Heart right ventricle (tissue), 16 donors: ENCODE results near the gene C1orf167. TPM values are rescaled to one million over a fixed set of nuclear protein-coding genes. Genes with fewer than 3 reads are reported as not detected.

Source experiments
- ATAC-seq, 8 donors: fragments of 200-7000 bp; cut with Tn5 transposase; one replicate each; pipeline ENCODE4 v1.9.1; 2020; ENCODE audit warnings: mild to moderate bottlenecking in 8 of 8, moderate library complexity in 8 of 8, moderate number of reproducible peaks in 1 of 8
- DNase-seq, 2 donors: peaks; one replicate each; pipeline ENCODE4 v3.0.0-alpha.2; 2020
- H3K27ac ChIP-seq, 10 donors: fragments of 200-600 bp; sonication (generic) in 2 of 10; one replicate each; pipeline versions ENCODE4 v1.5.0 to v1.8.0; 2020 to 2022; ENCODE audit warnings: mild to moderate bottlenecking in 3 of 10
- H3K27me3 ChIP-seq, 7 donors: fragments of 200-600 bp; one replicate each; pipeline ENCODE4 v1.8.0; 2021 to 2022; ENCODE audit warnings: mild to moderate bottlenecking in 2 of 7
- H3K36me3 ChIP-seq, 9 donors: fragments of 200-600 bp; sonication (generic) in 1 of 9; one replicate each; pipeline versions ENCODE4 v1.5.0 to v1.8.0; 2020 to 2022; ENCODE audit warnings: mild to moderate bottlenecking in 2 of 9
- H3K4me1 ChIP-seq, 9 donors: fragments of 200-600 bp; sonication (generic) in 1 of 9; one replicate each; pipeline versions ENCODE4 v1.5.0 to v1.8.0; 2020 to 2022; ENCODE audit warnings: mild to moderate bottlenecking in 4 of 9
- H3K4me3 ChIP-seq, 10 donors: fragments of 200-600 bp; sonication (generic) in 2 of 10; one replicate each; pipeline versions ENCODE4 v1.5.0 to v1.8.0; 2020 to 2022; ENCODE audit warnings: mild to moderate bottlenecking in 7 of 10, moderate library complexity in 2 of 10
- H3K9me3 ChIP-seq, 11 donors: fragments of 200-600 bp in 10 of 11; sonication (generic) in 2 of 11; one replicate each; pipeline versions ENCODE4 v1.5.0 to v1.8.0; 2013 to 2022; ENCODE audit warnings: mild to moderate bottlenecking in 2 of 11, control low read depth in 1 of 11, moderate library complexity in 1 of 11
- WGBS, 2 donors: extraction: QIAGEN DNeasy Blood & Tissue Kit; methylation state at CpG; one replicate each; pipeline ENCODE4 v1.1.7; 2013; ENCODE audit warnings: inconsistent platforms in 1 of 2; 5-methylcytosine and 5-hydroxymethylcytosine counted together
- intact Hi-C, 10 donors: fragments of 100-400 bp; cut with DNase I; formaldehyde crosslinking; loops; one replicate each; pipeline versions ENCODE4 v1.11.1 to v1.14.2; 2022
- polyA plus RNA-seq, 2 donors: library from polyadenylated mRNA; stranded (reverse); fragments of 200-250 nt; gene quantifications; one replicate each; pipeline ENCODE4 v1.2.3, GENCODE V29; 2013
- total RNA-seq, 10 donors: library from RNA; stranded (reverse); fragmentation: NEBNext Ultra II Directional in 3 of 10; extraction: Animal tissue kit (Norgen Biotek cat#: 25700) in 3 of 10; gene quantifications; one replicate each; pipeline versions ENCODE4 v1.2.1 to v1.2.4, GENCODE V29; 2021 to 2023
- TF ChIP-seq, protein P1 (sequence below), 9 donors: fragments of 200-600 bp; sonication (generic) in 2 of 9; IDR thresholded peaks; one replicate each; pipeline versions ENCODE4 v1.5.0 to v1.8.0; 2021 to 2022; ENCODE audit warnings: antibody characterized with exemption in 9 of 9, mild to moderate bottlenecking in 5 of 9, moderate library complexity in 1 of 9
- donor health status: Arrhythmogenic right ventricular cardiomyopathy.
- donor health status: ischemic (EF 13 %, LVEDD 7.1; RV severe dilation, severe dysfunction).
- donor health status: healthy with polysubstance abuse.
- donor health status: DM: no; HTN: yes; CAD: no.
- donor health status: DM: no; HTN: no; CAD: no.
- donor health status: ischemic (EF 25% LVEDD 6.9; RV normal size, moderate dysfunction).
- donor health status: ischemic (EF 25% LVEDD 5.7; RV mildly dilated, moderate dysfunction).
- donor health status: healthy.
- donor health status: DM: yes; HTN: yes; CAD: no.
- donor health status: Ischemic cardiomyopathy.
- donor health status: ischemic (EF 35%, LVEDD 5.7; RV mildly dilated, moderate dysfunction).
- donor health status: nonischemic (EF 11% LVEDD 7.7; RV severe dilation, severe dysfunction).
- donor health status: DM: yes; HTN: yes; CAD: no.
- donor health status: PGD.
- donor health status: ischemic (EF 29% LVEDD 5.4; RV normal size, mild dysfunction).
- donor health status: nonischemic (EF 23%, LVEDD 6.1; RV moderate dilation, normal function).

Gene C1orf167
- total and polyA plus RNA-seq, 12 donors: 2.4 to 12.8 (median 5.7) TPM

DNA sequence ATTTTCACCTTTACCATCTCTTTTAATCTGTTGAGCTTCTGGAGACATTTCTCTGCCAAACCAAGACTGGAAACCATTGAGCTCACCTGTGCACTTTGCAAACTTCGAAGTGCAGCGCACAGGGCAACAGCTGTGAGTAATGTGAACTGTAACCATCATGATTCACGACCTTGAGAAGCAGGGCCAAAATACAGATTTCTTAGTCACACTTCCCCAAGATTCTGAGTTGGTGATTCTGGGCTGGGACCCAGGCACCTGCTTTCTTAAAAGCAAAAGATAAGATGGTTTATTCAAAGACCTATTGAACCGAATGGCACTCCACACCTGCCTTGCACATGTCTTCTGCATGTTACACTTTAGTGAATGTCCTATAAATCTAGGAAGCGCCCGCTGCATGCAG, 15.9 kb upstream of the C1orf167 start:
- DNase-seq (no peak), ATAC-seq (no peak)
- no peaks in the 10 kb centered on the region for H3K9me3 ChIP-seq
- intact Hi-C loops: loop anchor here in 1 of 10 donors (10.0 kb wide), 1 partner anchor 69 kb away; no protein-coding TSS in a partner anchor
- TF ChIP-seq, protein P1, sequence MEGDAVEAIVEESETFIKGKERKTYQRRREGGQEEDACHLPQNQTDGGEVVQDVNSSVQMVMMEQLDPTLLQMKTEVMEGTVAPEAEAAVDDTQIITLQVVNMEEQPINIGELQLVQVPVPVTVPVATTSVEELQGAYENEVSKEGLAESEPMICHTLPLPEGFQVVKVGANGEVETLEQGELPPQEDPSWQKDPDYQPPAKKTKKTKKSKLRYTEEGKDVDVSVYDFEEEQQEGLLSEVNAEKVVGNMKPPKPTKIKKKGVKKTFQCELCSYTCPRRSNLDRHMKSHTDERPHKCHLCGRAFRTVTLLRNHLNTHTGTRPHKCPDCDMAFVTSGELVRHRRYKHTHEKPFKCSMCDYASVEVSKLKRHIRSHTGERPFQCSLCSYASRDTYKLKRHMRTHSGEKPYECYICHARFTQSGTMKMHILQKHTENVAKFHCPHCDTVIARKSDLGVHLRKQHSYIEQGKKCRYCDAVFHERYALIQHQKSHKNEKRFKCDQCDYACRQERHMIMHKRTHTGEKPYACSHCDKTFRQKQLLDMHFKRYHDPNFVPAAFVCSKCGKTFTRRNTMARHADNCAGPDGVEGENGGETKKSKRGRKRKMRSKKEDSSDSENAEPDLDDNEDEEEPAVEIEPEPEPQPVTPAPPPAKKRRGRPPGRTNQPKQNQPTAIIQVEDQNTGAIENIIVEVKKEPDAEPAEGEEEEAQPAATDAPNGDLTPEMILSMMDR (IDR thresholded peaks at IDR 0.05): no peak
- H3K27ac ChIP-seq: no peak overlapping the region
- peaks cover 0 to 72% (median 8%) of the 10 kb centered on the region in 9 donors for H3K36me3 ChIP-seq
- WGBS, 2 donors: 89 to 90% methylated on average over 6 of the region's 6 CpGs
- H3K4me3 ChIP-seq: no peak overlapping the region
- H3K4me1 ChIP-seq: peaks cover 0 to 36% (median 12%) of the 10 kb centered on the region in 9 donors
- no peaks in the 10 kb centered on the region for H3K27me3 ChIP-seq

DNA sequence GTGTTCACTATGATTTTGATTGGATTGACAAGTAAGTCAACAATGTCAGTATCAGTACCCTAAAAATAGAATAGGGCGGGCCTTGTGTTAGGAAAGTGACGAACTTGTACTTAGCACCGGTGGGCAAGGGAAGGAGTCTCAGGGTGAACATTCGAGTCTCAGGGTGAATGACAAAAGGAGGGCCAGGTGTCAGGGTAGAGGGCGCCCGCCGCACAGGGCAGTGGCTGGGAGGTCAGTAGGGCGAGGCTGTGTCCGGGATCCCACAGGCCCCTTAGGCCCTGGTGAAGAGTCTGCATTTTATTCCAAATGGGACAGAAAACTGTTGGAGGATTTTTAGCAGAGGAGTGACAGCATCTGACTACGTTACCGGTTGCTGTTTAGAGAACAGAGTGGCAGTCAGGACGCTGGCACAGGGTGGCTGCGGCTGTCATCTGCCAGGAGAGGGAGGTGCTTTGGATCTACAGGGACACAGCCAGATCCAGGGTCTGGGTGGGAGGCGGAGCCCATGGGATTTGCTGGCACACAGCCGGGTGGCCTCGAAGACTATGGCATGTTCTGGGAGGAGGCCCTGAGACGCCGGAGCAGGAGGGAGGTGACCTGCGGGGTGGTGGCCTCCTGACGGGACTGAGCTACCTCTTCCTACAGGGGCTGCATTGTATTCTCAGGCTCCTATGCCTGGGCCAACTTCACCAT, 15.1 kb upstream of the C1orf167 start:
- H3K4me3 ChIP-seq: no peak overlapping the region
- DNase-seq (peak; percentile 37 to 46), ATAC-seq (peak in 7 of 8 donors; percentile 39 to 75 (median 54))
- peaks cover 0 to 74% (median 8%) of the 10 kb centered on the region in 9 donors for H3K36me3 ChIP-seq
- H3K27me3 ChIP-seq: no peaks in the 10 kb centered on the region
- WGBS, 2 donors: 63 to 67% methylated on average over 20 of the region's 20 CpGs
- TF ChIP-seq, protein P1 (IDR thresholded peaks at IDR 0.05): peak in 1 of 9 donors; percentile 5
- no peaks in the 10 kb centered on the region for H3K9me3 ChIP-seq
- intact Hi-C loops: loop anchor here in 1 of 10 donors (10.0 kb wide), 1 partner anchor 68 kb away; no protein-coding TSS in a partner anchor
- peaks cover 0 to 28% (median 12%) of the 10 kb centered on the region in 9 donors for H3K4me1 ChIP-seq
- H3K27ac ChIP-seq: peak overlapping the region in 7 of 10 donors; percentile 15 to 76 (median 49)

DNA sequence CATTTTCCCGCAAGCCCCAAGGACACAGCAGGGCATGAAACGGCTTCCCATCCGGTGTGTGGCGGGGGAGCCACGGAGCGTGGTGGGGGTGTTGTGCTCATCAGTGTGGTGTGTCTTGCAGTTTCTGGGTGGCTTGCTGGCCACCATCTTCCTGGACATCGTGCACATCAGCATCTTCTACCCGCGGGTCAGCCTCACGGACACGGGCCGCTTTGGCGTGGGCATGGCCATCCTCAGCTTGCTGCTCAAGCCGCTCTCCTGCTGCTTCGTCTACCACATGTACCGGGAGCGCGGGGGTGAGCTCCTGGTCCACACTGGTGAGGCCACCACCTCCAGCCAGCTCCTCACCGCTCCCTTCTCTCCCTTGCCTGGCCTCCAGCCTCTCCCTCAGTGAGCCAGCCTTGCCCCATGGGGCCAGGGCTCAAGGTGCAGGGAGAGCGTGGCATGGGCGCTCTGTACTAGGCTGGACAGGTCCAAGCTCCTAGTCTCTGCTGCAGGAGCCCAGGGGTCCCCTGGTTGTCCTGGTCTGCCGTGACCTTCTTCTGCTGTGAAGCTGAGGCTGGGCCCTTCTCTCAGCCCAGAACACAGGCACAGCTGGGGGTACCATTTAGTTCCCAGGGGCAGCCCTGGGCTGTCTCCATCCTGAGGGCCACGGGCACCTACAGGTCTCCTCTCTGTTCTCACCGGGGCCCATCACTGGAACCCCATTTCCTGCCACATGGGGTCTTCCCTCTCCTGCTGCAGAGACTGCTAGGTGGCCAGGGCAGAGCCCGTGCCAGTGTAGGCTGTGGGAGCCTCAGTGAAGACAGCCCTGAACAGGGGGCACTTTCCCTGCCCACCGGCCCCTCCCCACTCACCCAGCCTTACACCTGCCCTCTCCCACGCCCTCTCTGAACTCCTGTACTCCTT, 13.4 kb upstream of the C1orf167 start:
- WGBS, 2 donors: 95 to 96% methylated on average over 27 of the region's 27 CpGs
- intact Hi-C loops: loop anchor here in 1 of 10 donors (10.0 kb wide), 1 partner anchor 66 kb away; no protein-coding TSS in a partner anchor
- H3K4me3 ChIP-seq: no peak overlapping the region
- no peaks in the 10 kb centered on the region for H3K27me3 ChIP-seq
- H3K36me3 ChIP-seq: peaks cover 0 to 74% (median 8%) of the 10 kb centered on the region in 9 donors
- peaks cover 0 to 18% (median 12%) of the 10 kb centered on the region in 9 donors for H3K4me1 ChIP-seq
- ATAC-seq (peak in 1 of 8 donors; percentile 7), DNase-seq (no peak)
- peak overlapping the region in 1 of 10 donors; percentile 31 for H3K27ac ChIP-seq
- TF ChIP-seq, protein P1 (IDR thresholded peaks at IDR 0.05): no peak
- no peaks in the 10 kb centered on the region for H3K9me3 ChIP-seq

- H3K4me3 ChIP-seq: no peak overlapping the region
- WGBS, 2 donors: 84 to 86% methylated on average over 9 of the region's 9 CpGs
- H3K4me1 ChIP-seq: peaks cover 0 to 18% (median 12%) of the 10 kb centered on the region in 9 donors
- peak in 7 of 8 donors; percentile 37 to 79 (median 57) for ATAC-seq
- intact Hi-C loops: loop anchor here in 1 of 10 donors (10.0 kb wide), 1 partner anchor 66 kb away; no protein-coding TSS in a partner anchor
- peak; percentile 28 to 43 for DNase-seq
- H3K27me3 ChIP-seq: no peaks in the 10 kb centered on the region
- no peaks in the 10 kb centered on the region for H3K9me3 ChIP-seq
- H3K36me3 ChIP-seq: peaks cover 0 to 71% (median 8%) of the 10 kb centered on the region in 9 donors
- H3K27ac ChIP-seq: peak overlapping the region in 1 of 10 donors; percentile 31
- TF ChIP-seq, protein P1 (IDR thresholded peaks at IDR 0.05): peak; percentile 11 to 61 (median 46)
Observed at GRCh38 chr1:11749203-11749689, 12.7 kb upstream of the C1orf167 start.
